Endothelial cell of umbilical vein (primary cell): ENCODE measurements around the gene CTDP1. TPM values are rescaled to one million over a fixed set of nuclear protein-coding genes. Genes with fewer than 3 reads are reported as not detected.
"Not testable (repeated sequence)": the region's sequence is repeated elsewhere in the genome, so short reads cannot be mapped to it uniquely, and the experiment has no call there.

ENCODE experiments used
- BruUV-seq: library from RNA; stranded (reverse); fragments of 400-500 nt; replicated peaks from 2 replicates; lab custom pipeline; 2021; lab: Mats Ljungman, UMichigan
- CTCF ChIA-PET: fragments of 300-600, 350-600 bp; sonication (Branson Sonifier 250); formaldehyde crosslinking; loops from one replicate; lab custom pipeline; 2021; ENCODE audit warnings: antibody characterized with exemption, inconsistent platforms; lab: Charles Lee
- POLR2A ChIA-PET: fragments of 300-600, 350-600 bp; sonication (Branson Sonifier 250); formaldehyde crosslinking; loops from one replicate; lab custom pipeline; 2021; ENCODE audit warnings: antibody characterized with exemption, inconsistent platforms; lab: Charles Lee
- DNase-seq: peaks from one replicate; pipeline ENCODE4 v3.0.0-alpha.2; 2011; ENCODE audit warnings: low read depth, low spot score
- FAIRE-seq: peaks from 2 replicates; lab custom pipeline; 2011; peaks lifted over from hg19 to GRCh38; lab: Jason Lieb, UNC
- H2AFZ ChIP-seq: 2 replicates; pipeline ENCODE4 v1.6.0; 2012; ENCODE audit warnings: low read depth, low read length, control low read depth, inconsistent platforms
- H3K27ac ChIP-seq: 2 replicates; pipeline ENCODE4 v1.5.1; 2011; ENCODE audit warnings: low read depth, mild to moderate bottlenecking, control low read depth, low read length, moderate library complexity; ENCODE audit not compliant: insufficient read depth
- H3K27me3 ChIP-seq, 2 experiments: 2 replicates each; pipeline versions ENCODE4 v1.6.0 to v1.6.1; 2011; ENCODE audit warnings: low read length in 2 of 2, mixed read lengths in 1 of 2; ENCODE audit not compliant: control insufficient read depth in 2 of 2, insufficient read depth in 2 of 2
- H3K36me3 ChIP-seq, 2 experiments: 2 replicates in 1 of 2; 3 replicates in 1 of 2; pipeline ENCODE4 v1.5.1; 2011; ENCODE audit warnings: low read length in 2 of 2, mild to moderate bottlenecking in 1 of 2, moderate library complexity in 1 of 2; ENCODE audit not compliant: control insufficient read depth in 2 of 2, insufficient read depth in 2 of 2; ENCODE audit errors: extremely low read depth in 1 of 2
- H3K4me1 ChIP-seq: 3 replicates; pipeline ENCODE4 v1.5.1; 2011; ENCODE audit warnings: mild to moderate bottlenecking, low read length; ENCODE audit not compliant: control insufficient read depth, insufficient read depth; ENCODE audit errors: extremely low read depth
- H3K4me2 ChIP-seq: 2 replicates; pipeline ENCODE4 v1.6.1; 2011; ENCODE audit warnings: low read length, control low read depth, mixed read lengths; ENCODE audit not compliant: insufficient read depth
- H3K4me3 ChIP-seq, 3 experiments: fragments of 200-600 bp in 1 of 3; sonication (generic), shearing (Covaris generic) in 1 of 3; replicated peaks in 1 of 3; 2 replicates each; pipeline ENCODE4 v1.5.1; 2011 to 2016; ENCODE audit warnings: control low read depth in 3 of 3, low read length in 3 of 3, mild to moderate bottlenecking in 2 of 3, inconsistent platforms in 1 of 3, low read depth in 1 of 3, moderate library complexity in 1 of 3; ENCODE audit not compliant: insufficient read depth in 1 of 3
- H3K79me2 ChIP-seq: 2 replicates; pipeline ENCODE4 v1.6.0; 2012; ENCODE audit warnings: low read length, inconsistent platforms; ENCODE audit not compliant: control insufficient read depth, insufficient read depth
- H3K9ac ChIP-seq: replicated peaks from 2 replicates; pipeline ENCODE3; 2011; ENCODE audit warnings: low read length, control low read depth; ENCODE audit not compliant: insufficient read depth; ENCODE audit errors: extremely low read depth
- H3K9me1 ChIP-seq: replicated peaks from 3 replicates; pipeline ENCODE4 v1.6.0; 2011; ENCODE audit warnings: mild to moderate bottlenecking, low read length; ENCODE audit not compliant: control insufficient read depth, insufficient read depth; ENCODE audit errors: extremely low read depth
- H3K9me3 ChIP-seq: replicated peaks from 2 replicates; pipeline ENCODE4 v1.5.1; 2012; ENCODE audit warnings: low read length, inconsistent platforms; ENCODE audit not compliant: control insufficient read depth, insufficient read depth
- H4K20me1 ChIP-seq: replicated peaks from 2 replicates; pipeline ENCODE3; 2011; ENCODE audit warnings: mild to moderate bottlenecking, low read length; ENCODE audit not compliant: control insufficient read depth, insufficient read depth; ENCODE audit errors: extremely low read depth
- EZH2 ChIP-seq: IDR thresholded peaks from 2 replicates; pipeline ENCODE4 v1.6.1; 2012; ENCODE audit warnings: borderline replicate concordance, low read depth, mild to moderate bottlenecking, moderate library complexity, low read length, inconsistent platforms; ENCODE audit not compliant: severe bottlenecking
- FOS ChIP-seq: IDR thresholded peaks from 2 replicates; pipeline ENCODE4 v1.6.1; 2011; ENCODE audit warnings: mild to moderate bottlenecking, low read length, moderate library complexity, borderline replicate concordance; ENCODE audit not compliant: insufficient read depth
- GATA2 ChIP-seq: IDR thresholded peaks from 2 replicates; pipeline ENCODE4 v1.7.0; 2011; ENCODE audit warnings: low read depth, mild to moderate bottlenecking, moderate library complexity, mixed read lengths, low read length; ENCODE audit not compliant: insufficient read length, insufficient read depth
- JUN ChIP-seq: IDR thresholded peaks from 2 replicates; pipeline ENCODE4 v1.6.1; 2011; ENCODE audit warnings: borderline replicate concordance, low read depth; ENCODE audit not compliant: insufficient read length, insufficient read depth
- MYC ChIP-seq: IDR thresholded peaks from one replicate; pipeline ENCODE4 v1.6.1; 2011; ENCODE audit warnings: mild to moderate bottlenecking, low read depth, low read length
- POLR2A ChIP-seq: IDR thresholded peaks from 2 replicates; pipeline ENCODE4 v1.6.1; 2012; ENCODE audit warnings: low read depth, mild to moderate bottlenecking, control low read depth, low read length
- POLR2AphosphoS5 ChIP-seq: IDR thresholded peaks from 2 replicates; pipeline ENCODE4 v1.6.1; 2012; ENCODE audit warnings: low read depth, mild to moderate bottlenecking, control low read depth, low read length, moderate library complexity; ENCODE audit not compliant: insufficient read depth
- dilution Hi-C: fragments of 300-500 bp; cut with MboI; formaldehyde crosslinking; loops from one replicate; pipeline ENCODE4 v1.15.0; 2019; ENCODE audit warnings: low sequenced_read_pairs; ENCODE audit not compliant: extremely low pct_ligation_motif_present
- intact Hi-C: fragments of 100-400 bp; cut with micrococcal nuclease; formaldehyde crosslinking; loops from one replicate; pipeline ENCODE4 v1.10.0; 2022
- polyA plus RNA-seq, 4 experiments: library from polyadenylated mRNA; depleted of rRNA in 3 of 4; stranded (reverse) in 3 of 4; unstranded in 1 of 4; fragments of >200 nt; gene quantifications; 2 replicates each; pipeline versions ENCODE4 v1.2.1 to v1.2.3, GENCODE V29; 2011 to 2012; ENCODE audit warnings: missing spikeins in 1 of 4
- total RNA-seq: library from RNA; stranded (reverse); gene quantifications from 2 replicates; pipeline ENCODE4 v1.2.3, GENCODE V29; 2021
- TF ChIP-seq, protein P1 (sequence below), 2 donors: IDR thresholded peaks; 1 replicate in 1 of 2; 2 replicates in 1 of 2; pipeline ENCODE4 v1.5.1; 2011; ENCODE audit warnings: low read length in 2 of 2, mild to moderate bottlenecking in 2 of 2, moderate library complexity in 2 of 2, control low read depth in 1 of 2, inconsistent platforms in 1 of 2, low read depth in 1 of 2; ENCODE audit not compliant: insufficient read depth in 1 of 2; ENCODE audit errors: extremely low read depth in 1 of 2

CTDP1 gene
- total and polyA plus RNA-seq, 2 donors (not counting 3 experiments of a cell fraction or from before 2014, with no cell fraction given) = 15.3 to 27.6 TPM

DNA sequence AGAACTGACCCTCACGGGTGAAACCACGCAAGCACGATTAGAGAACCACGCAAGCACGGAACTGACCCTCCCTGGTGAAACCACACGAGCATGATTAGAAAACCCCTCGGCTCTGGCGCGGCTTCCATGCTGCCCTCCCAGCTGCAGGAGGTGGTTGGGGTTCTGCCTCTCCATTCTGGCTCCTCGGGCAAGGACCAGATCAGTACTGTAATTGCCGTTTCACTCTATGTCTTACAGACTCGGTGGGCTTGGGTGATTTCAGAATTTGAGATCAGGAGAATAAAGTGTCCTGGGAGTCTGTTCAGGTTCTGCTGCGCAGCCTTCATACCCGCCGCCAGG is 59.8 kb downstream of the CTDP1 start:
- H3K4me3 ChIP-seq = no peak overlapping the region
- no peak overlapping the region for H3K27ac ChIP-seq
- CTCF ChIA-PET = no interaction called here
- peaks cover 0 to 12% of the 10 kb centered on the region in 2 experiments for H3K36me3 ChIP-seq
- FAIRE-seq = no peak
- no TSS peak for BruUV-seq
- DNase-seq = no peak
- H3K27me3 ChIP-seq = no peaks in the 10 kb centered on the region
- no peaks in the 10 kb centered on the region for H3K9me1 ChIP-seq
- H3K4me2 ChIP-seq = no peak overlapping the region
- dilution Hi-C loops = no loop called here
- TF ChIP-seq JUN (no peak), FOS (no peak), EZH2 (no peak), POLR2A (no peak), GATA2 (no peak), POLR2AphosphoS5 (no peak), MYC (no peak)
- TF ChIP-seq, protein P1, sequence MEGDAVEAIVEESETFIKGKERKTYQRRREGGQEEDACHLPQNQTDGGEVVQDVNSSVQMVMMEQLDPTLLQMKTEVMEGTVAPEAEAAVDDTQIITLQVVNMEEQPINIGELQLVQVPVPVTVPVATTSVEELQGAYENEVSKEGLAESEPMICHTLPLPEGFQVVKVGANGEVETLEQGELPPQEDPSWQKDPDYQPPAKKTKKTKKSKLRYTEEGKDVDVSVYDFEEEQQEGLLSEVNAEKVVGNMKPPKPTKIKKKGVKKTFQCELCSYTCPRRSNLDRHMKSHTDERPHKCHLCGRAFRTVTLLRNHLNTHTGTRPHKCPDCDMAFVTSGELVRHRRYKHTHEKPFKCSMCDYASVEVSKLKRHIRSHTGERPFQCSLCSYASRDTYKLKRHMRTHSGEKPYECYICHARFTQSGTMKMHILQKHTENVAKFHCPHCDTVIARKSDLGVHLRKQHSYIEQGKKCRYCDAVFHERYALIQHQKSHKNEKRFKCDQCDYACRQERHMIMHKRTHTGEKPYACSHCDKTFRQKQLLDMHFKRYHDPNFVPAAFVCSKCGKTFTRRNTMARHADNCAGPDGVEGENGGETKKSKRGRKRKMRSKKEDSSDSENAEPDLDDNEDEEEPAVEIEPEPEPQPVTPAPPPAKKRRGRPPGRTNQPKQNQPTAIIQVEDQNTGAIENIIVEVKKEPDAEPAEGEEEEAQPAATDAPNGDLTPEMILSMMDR (IDR thresholded peaks at IDR 0.05; ENCODE audit: extremely low read depth in 1 of 2, insufficient read depth in 1 of 2, low read depth in 1 of 2, low read length in 2 of 2) = no peak
- H3K9ac ChIP-seq = no peak overlapping the region
- H4K20me1 ChIP-seq = no peaks in the 10 kb centered on the region
- POLR2A ChIA-PET = no interaction called here
- no peak overlapping the region for H2AFZ ChIP-seq
- intact Hi-C loops = no loop called here
- H3K4me1 ChIP-seq = no peaks in the 10 kb centered on the region
- no peaks in the 10 kb centered on the region for H3K79me2 ChIP-seq
- no peaks in the 10 kb centered on the region for H3K9me3 ChIP-seq

DNA sequence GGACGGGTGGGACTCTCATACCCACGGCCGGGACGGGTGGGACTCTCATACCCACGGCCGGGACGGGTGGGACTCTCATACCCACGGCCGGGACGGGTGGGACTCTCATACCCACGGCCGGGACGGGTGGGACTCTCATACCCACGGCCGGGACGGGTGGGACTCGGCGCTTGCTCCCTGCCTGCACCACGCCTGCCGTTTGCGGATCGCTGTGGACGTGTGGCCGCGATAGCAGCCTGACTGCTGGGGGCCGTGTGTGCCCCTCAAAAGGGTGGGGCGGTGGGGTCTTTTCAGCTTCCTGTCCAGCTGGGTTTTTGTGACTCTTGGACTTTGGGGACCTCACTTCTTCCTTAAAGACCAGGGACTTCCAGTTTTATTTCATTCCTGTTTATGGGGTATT is 60.4 kb downstream of the CTDP1 start:
- DNase-seq, FAIRE-seq, H3K79me2 ChIP-seq, H3K9me3 ChIP-seq, CTCF ChIA-PET, H3K4me2 ChIP-seq, POLR2A ChIA-PET, H3K27ac ChIP-seq, H2AFZ ChIP-seq, dilution Hi-C loops, H3K9me1 ChIP-seq, H3K9ac ChIP-seq, H3K4me1 ChIP-seq, BruUV-seq, H4K20me1 ChIP-seq, H3K4me3 ChIP-seq, intact Hi-C loops, H3K27me3 ChIP-seq: not testable (repeated sequence)
- H3K36me3 ChIP-seq = peaks cover 0 to 12% of the 10 kb centered on the region in 2 experiments
